HG03575 (cell line): ENCODE results near the gene LORICRIN.

Experiments used
- ATAC-seq: cut with Tn5 transposase; IDR thresholded peaks from one replicate; pipeline ENCODE4 v1.9.1; 2021; ENCODE audit not compliant: unreplicated experiment, insufficient number of reproducible peaks, low FRiP score; ENCODE audit errors: extremely low read depth

Gene LORICRIN

GRCh38 chr1:153292740-153293479, 33.4 kb downstream of the LORICRIN start:
- no peak for ATAC-seq

DNA sequence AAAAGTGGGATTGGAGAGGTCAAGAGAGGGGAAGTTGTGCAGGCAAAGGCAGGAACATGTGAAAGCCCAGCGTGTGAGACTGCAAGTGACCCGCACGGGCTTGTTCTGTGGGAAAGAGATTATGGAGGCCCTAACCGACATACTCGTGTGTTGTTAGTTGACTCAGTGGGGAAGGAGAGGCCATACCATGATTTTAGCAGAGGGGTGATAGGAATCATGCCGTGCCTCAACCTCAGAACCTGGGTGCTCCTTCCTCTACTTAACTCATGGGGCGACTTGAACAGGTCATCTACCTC, 33.9 kb downstream of the LORICRIN start:
- no peak for ATAC-seq

DNA sequence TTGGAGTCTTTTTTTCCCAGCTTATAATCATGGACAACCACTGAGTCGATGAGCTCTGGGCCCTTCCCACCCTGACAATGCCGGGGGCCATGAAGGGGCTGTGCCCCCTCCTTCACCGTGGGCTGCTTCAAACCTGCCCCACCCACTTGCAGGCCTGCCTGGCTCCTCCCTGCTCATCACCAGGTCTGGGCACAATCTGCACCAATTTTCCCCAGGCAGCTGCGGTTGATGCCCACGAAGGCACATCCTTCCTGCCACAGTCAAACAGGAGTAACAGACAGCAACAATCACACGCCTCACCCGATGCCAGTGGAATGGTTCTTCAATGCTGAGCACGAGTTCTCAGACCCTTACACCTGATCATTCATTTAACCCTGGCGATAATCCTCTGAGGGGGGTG, 34.4 kb downstream of the LORICRIN start:
- ATAC-seq, result no peak

DNA sequence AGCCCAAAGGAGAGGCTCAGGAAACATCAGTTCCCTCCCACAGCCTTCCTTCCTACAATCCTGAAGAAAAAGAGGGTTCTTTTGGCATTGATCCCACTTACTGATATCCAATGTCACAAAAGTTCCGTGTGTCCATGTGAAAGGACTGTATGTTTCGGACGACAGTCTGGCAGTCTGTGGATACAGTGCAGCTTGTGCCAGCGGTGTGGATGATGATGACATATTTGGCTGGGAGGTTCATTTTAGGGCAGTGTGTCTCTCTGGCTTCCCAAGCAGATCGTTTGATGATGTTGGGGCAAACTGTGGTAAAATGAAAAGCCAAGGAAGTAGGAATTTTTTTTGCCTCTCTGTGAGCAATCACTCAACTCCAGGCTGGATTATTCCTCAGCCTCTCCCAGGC, 42.8 kb downstream of the LORICRIN start:
- no peak for ATAC-seq

DNA sequence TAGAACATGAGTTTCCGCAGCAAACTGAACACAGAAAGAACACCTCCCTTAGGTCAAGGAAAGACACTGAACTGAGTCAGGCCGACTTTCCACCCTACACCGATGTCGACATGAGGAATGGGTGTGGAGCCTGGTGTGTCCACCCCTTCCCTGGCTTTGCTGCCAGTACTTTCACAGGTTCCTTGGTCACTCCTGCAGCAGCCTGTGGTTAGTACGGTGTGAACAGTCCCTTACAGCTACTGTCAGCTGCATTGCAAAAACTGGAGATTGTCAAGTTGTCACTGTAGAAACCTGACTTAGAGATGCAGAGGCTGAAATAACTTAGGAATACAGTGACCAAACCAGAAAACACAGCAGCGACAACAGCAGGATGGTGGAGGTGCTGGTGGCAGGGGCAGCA, 46.2 kb downstream of the LORICRIN start:
- ATAC-seq, result no peak

DNA sequence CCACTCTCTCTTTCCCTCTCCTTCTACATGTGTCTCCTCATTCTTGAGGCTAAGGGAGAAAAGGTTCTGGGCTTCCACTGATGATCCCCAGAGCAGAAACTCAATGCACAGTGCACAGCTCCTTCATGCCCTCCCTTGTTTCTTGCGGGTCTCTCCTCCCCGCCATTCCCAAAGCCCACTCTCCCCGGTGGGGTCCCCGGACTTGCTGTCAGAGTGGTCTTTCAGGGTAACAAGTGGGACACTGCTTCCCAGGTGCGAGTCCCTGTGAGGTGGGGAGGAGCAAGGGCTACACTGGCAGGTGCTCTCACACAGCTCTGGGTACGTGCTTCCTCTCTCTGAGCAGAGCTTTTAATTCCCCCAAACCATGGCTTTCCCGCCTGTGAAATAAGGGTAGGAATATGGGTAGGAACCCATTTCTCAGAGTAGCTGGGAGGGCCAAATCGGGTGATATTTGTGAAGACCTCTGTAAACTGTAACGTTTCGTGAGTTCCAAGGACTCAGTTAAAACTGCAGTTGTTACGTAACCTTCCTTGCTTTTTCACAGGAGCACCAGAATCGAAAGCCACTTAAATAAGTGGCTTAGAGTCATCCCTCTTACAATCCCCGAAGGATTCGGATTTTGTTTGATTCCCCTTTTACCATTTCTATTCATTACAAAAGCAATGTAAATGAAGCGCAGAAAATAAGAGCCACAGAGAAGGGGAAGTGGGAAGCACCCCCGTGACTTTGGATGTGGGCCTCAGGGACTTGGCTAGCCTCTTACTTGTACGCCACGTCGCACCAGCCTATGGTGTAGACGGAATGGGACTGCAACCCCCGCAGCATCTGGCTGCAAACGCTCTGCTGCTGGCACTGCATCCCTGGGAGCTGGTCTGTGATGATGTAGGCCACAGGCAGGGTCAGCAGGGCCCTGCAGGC, 47.1 kb downstream of the LORICRIN start:
- ATAC-seq, result no peak

GRCh38 chr1:153307221-153307600, 47.7 kb downstream of the LORICRIN start:
- no peak for ATAC-seq

DNA sequence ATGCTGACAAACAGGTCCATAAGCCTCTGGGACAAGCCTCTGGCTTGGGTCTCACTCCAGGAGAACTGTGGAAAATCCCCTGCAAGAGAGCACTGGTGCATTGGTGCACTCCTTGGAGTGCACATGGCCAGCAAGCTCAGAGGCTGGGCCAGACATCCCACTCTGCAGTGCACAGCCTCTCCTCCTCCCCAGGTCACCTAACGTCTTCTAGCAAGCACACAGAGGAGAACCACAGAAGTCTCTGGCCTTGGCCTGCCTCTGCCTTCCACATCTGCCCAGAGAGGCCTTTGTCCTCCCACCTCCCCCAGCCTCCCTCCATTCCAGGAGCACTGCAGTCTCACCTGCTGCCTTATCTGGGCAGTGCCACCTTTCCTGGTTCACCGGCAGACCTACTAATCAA, 49.1 kb downstream of the LORICRIN start:
- no peak for ATAC-seq

- ATAC-seq, result no peak
These were observed 50.0 kb downstream of the LORICRIN start for GRCh38 chr1:153309441-153309840.

GRCh38 chr1:153310526-153310925, 51.0 kb downstream of the LORICRIN start:
- no peak for ATAC-seq
